Measurements from ENCODE around the gene RXRG.

- no peak for TF ChIP-seq GATA2 (IDR thresholded peaks at IDR 0.05; ENCODE audit: low read depth, low read length)
- no peak for TF ChIP-seq GATA3 (IDR thresholded peaks at IDR 0.05; ENCODE audit: low read depth, low read length)
These were observed 37.0 kb upstream of the RXRG start for GRCh38 chr1:165481820-165482532.

All from SH-SY5Y (cell line).